CD4-positive, alpha-beta T cell treated with Interleukin-17A for 1 hour (primary cell): ENCODE measurements around the gene CDCA5.
"Not testable (repeated sequence)": the region's sequence is repeated elsewhere in the genome, so short reads cannot be mapped to it uniquely, and the experiment has no call there.

Experiments used
- DNase-seq: peaks from one replicate; pipeline ENCODE4 v3.0.0-alpha.2; 2020

The CDCA5 gene

GRCh38 chr11:65118891-65119669, 35.2 kb upstream of the CDCA5 start:
- not testable (repeated sequence) for DNase-seq

- no peak for DNase-seq
Observed at GRCh38 chr11:65118097-65118837, 34.4 kb upstream of the CDCA5 start.

- peak; percentile 100 for DNase-seq
Observed at GRCh38 chr11:65117206-65118096, 33.6 kb upstream of the CDCA5 start, which contains the start of gene ZNHIT2. Gene ZNHIT2, minus strand, starts transcription at chr11:65117701. Its CDS starts 48 bp downstream, at chr11:65117653.

GRCh38 chr11:65116370-65117205, 32.7 kb upstream of the CDCA5 start:
- DNase-seq: peak; percentile 74

- no peak for DNase-seq
Observed at GRCh38 chr11:65115361-65116082, 31.7 kb upstream of the CDCA5 start.

GRCh38 chr11:65114538-65115171, 30.8 kb upstream of the CDCA5 start:
- DNase-seq: no peak

GRCh38 chr11:65113839-65114238, 30.0 kb upstream of the CDCA5 start:
- no peak for DNase-seq

- no peak for DNase-seq
Observed at GRCh38 chr11:65113361-65113756, 29.5 kb upstream of the CDCA5 start.

- DNase-seq: peak; percentile 80
Observed at GRCh38 chr11:65112546-65113360, 28.9 kb upstream of the CDCA5 start.

- peak; percentile 95 for DNase-seq
Observed at GRCh38 chr11:65111744-65112545, 28.1 kb upstream of the CDCA5 start, which contains the start of gene TM7SF2. Gene TM7SF2, plus strand, starts transcription at chr11:65111872. Its CDS starts 144 bp downstream, at chr11:65112016.

GRCh38 chr11:65111159-65111743, 27.4 kb upstream of the CDCA5 start:
- no peak for DNase-seq

- peak; percentile 96 for DNase-seq
Observed at GRCh38 chr11:65110354-65110861, 26.6 kb upstream of the CDCA5 start.

- DNase-seq: no peak
Observed at GRCh38 chr11:65109231-65110198, 25.7 kb upstream of the CDCA5 start.

- no peak for DNase-seq
Observed at GRCh38 chr11:65108469-65109123, 24.8 kb upstream of the CDCA5 start.

GRCh38 chr11:65107751-65108468, 24.1 kb upstream of the CDCA5 start:
- DNase-seq: no peak

- no peak for DNase-seq
Observed at GRCh38 chr11:65107078-65107477, 23.2 kb upstream of the CDCA5 start.
